Measurements from ENCODE around the gene TMEM109.

GRCh38 chr11:60945295-60945667, 31.3 kb downstream of the TMEM109 start:
- TF ChIP-seq CTCF (conservative IDR thresholded peaks at IDR 0.05 in 1 of 2, IDR thresholded peaks at IDR 0.05 in 1 of 2; ENCODE audit: extremely low read depth in 1 of 2, insufficient read depth in 1 of 2, low read depth in 1 of 2, low read length in 2 of 2) (no peak), EZH2 (IDR thresholded peaks at IDR 0.05; ENCODE audit: borderline replicate concordance, low read length) (no peak)
